B cell (primary cell): Measurements from ENCODE around the gene ZBTB32. TPM values are rescaled to one million over a fixed set of nuclear protein-coding genes. Genes with fewer than 3 reads are reported as not detected.

Experiments
- ATAC-seq: fragments of 200-7000 bp; cut with Tn5 transposase; one replicate; pipeline ENCODE4 v1.10.0; 2021; ENCODE audit warnings: low read depth, mild to moderate bottlenecking, moderate number of reproducible peaks, moderate library complexity
- CTCF ChIA-PET: fragments of 350-600 bp; sonication (Branson Sonifier 250); formaldehyde crosslinking; loops from one replicate; lab custom pipeline; 2021; ENCODE audit warnings: antibody characterized with exemption, inconsistent platforms; lab: Charles Lee
- POLR2A ChIA-PET: fragments of 350-600 bp; sonication (Branson Sonifier 250); formaldehyde crosslinking; loops from one replicate; lab custom pipeline; 2021; ENCODE audit warnings: antibody characterized with exemption; lab: Charles Lee
- DNase-seq: peaks from one replicate; pipeline ENCODE4 v3.0.0; 2013
- H2AFZ ChIP-seq: 2 replicates; pipeline ENCODE4 v1.6.1; 2012; ENCODE audit warnings: mild to moderate bottlenecking, low read depth, low read length; ENCODE audit not compliant: insufficient read depth, poor library complexity, severe bottlenecking
- H3K27ac ChIP-seq, 2 donors: 1 replicate in 1 of 2; 2 replicates in 1 of 2; pipeline ENCODE4 v1.5.1; 2012 to 2013; ENCODE audit warnings: low read length in 2 of 2, mild to moderate bottlenecking in 2 of 2, moderate library complexity in 1 of 2
- H3K27me3 ChIP-seq, 4 experiments: fragments of 200-600 bp in 1 of 4; sonication (generic) in 1 of 4; replicated peaks in 1 of 4; 1 replicate in 2 of 4; 2 replicates in 2 of 4; pipeline versions ENCODE4 v1.6.1 to v1.7.0; 2013 to 2016; ENCODE audit warnings: low read length in 3 of 4, mild to moderate bottlenecking in 2 of 4, mixed read lengths in 1 of 4, moderate library complexity in 1 of 4; ENCODE audit not compliant: insufficient read depth in 4 of 4, control insufficient read depth in 3 of 4; ENCODE audit errors: control extremely low read depth in 1 of 4
- H3K36me3 ChIP-seq, 2 experiments: replicated peaks in 1 of 2; 1 replicate in 1 of 2; 2 replicates in 1 of 2; pipeline versions ENCODE4 v1.6.1 to v1.7.1; 2013; ENCODE audit warnings: low read length in 1 of 2; ENCODE audit not compliant: insufficient read depth in 2 of 2, control insufficient read depth in 1 of 2; ENCODE audit errors: control extremely low read depth in 1 of 2, extremely low read depth in 1 of 2
- H3K4me1 ChIP-seq, 2 donors: fragments of 200-600 bp in 1 of 2; sonication (generic) in 1 of 2; 1 replicate in 1 of 2; 2 replicates in 1 of 2; pipeline versions ENCODE4 v1.5.1 to v1.6.1; 2013 to 2017; ENCODE audit warnings: low read length in 2 of 2; ENCODE audit not compliant: control insufficient read depth in 2 of 2, insufficient read depth in 2 of 2
- H3K4me2 ChIP-seq: replicated peaks from 2 replicates; pipeline ENCODE3; 2012; ENCODE audit warnings: mild to moderate bottlenecking, low read depth, low read length; ENCODE audit not compliant: poor library complexity, severe bottlenecking
- H3K4me3 ChIP-seq, 5 experiments: fragments of 200-600 bp in 1 of 5; sonication (generic) in 1 of 5; 1 replicate in 3 of 5; 2 replicates in 2 of 5; pipeline versions ENCODE4 v1.5.1 to v1.7.0; 2011 to 2016; ENCODE audit warnings: low read length in 4 of 5, mild to moderate bottlenecking in 4 of 5, low read depth in 2 of 5, control low read depth in 1 of 5, moderate library complexity in 1 of 5; ENCODE audit not compliant: insufficient read depth in 1 of 5; ENCODE audit errors: control extremely low read depth in 1 of 5, extremely low read depth in 1 of 5
- H3K79me2 ChIP-seq: fragments of 200-600 bp; sonication (generic); one replicate; pipeline ENCODE4 v1.6.0; 2016; ENCODE audit warnings: low read length; ENCODE audit not compliant: control insufficient read depth, insufficient read depth
- H3K9ac ChIP-seq: fragments of 200-600 bp; sonication (generic); 2 replicates; pipeline ENCODE4 v1.6.1; 2017; ENCODE audit warnings: mild to moderate bottlenecking, low read length, moderate library complexity
- H3K9me3 ChIP-seq, 3 donors: one replicate each; pipeline versions ENCODE4 v1.6.1 to v1.7.1; 2013; ENCODE audit warnings: low read length in 2 of 3; ENCODE audit not compliant: control insufficient read depth in 2 of 3, insufficient read depth in 1 of 3; ENCODE audit errors: control extremely low read depth in 1 of 3
- H4K20me1 ChIP-seq: 2 replicates; pipeline ENCODE4 v1.6.0; 2012; ENCODE audit warnings: mild to moderate bottlenecking, low read length; ENCODE audit not compliant: insufficient read depth, control insufficient read depth, poor library complexity, severe bottlenecking
- H3K27ac Mint-ChIP-seq: one replicate; pipeline ENCODE4 v1.8.0; 2021; ENCODE audit warnings: mixed read lengths
- H3K27me3 Mint-ChIP-seq: one replicate; pipeline ENCODE4 v1.8.0; 2021; ENCODE audit warnings: mixed read lengths
- H3K4me1 Mint-ChIP-seq: one replicate; pipeline ENCODE4 v1.8.0; 2021; ENCODE audit warnings: mixed read lengths
- H3K4me3 Mint-ChIP-seq: one replicate; pipeline ENCODE4 v1.8.0; 2021; ENCODE audit warnings: mixed read lengths
- H3K9me3 Mint-ChIP-seq: one replicate; pipeline ENCODE4 v1.8.0; 2022; ENCODE audit warnings: mixed read lengths; ENCODE audit not compliant: insufficient read depth
- CTCF ChIP-seq: fragments of 200-600 bp; IDR thresholded peaks from one replicate; pipeline ENCODE4 v1.8.0; 2022; ENCODE audit warnings: antibody characterized with exemption, mild to moderate bottlenecking
- EZH2 ChIP-seq: IDR thresholded peaks from 2 replicates; pipeline ENCODE4 v1.6.1; 2012; ENCODE audit warnings: borderline replicate concordance, low read depth, mild to moderate bottlenecking, moderate library complexity, low read length; ENCODE audit not compliant: insufficient read depth, poor library complexity, severe bottlenecking
- WGBS: methylation state at CpG from one replicate; pipeline ENCODE4 v1.1.5; 2013; ENCODE audit warnings: missing lambda C conversion rate; ENCODE audit not compliant: insufficient coverage; 5-methylcytosine and 5-hydroxymethylcytosine counted together
- intact Hi-C: fragments of 100-400 bp; cut with micrococcal nuclease; formaldehyde crosslinking; loops from one replicate; pipeline ENCODE4 v1.10.0; 2022
- polyA plus RNA-seq: library from polyadenylated mRNA; depleted of rRNA; stranded (reverse); fragments of >200 nt; gene quantifications from 2 replicates; pipeline ENCODE4 v1.2.3, GENCODE V29; 2012
- total RNA-seq, 2 donors: library from RNA; stranded (reverse); fragments of 120-200 nt in 1 of 2; gene quantifications; 1 replicate in 1 of 2; 2 replicates in 1 of 2; pipeline versions ENCODE4 v1.2.3 to v1.2.4, GENCODE V29; 2013 to 2022

Gene ZBTB32
- total and polyA plus RNA-seq, 2 donors (not counting 1 experiment from before 2014, with no cell fraction given), result 18.9 to 28.1 TPM

DNA sequence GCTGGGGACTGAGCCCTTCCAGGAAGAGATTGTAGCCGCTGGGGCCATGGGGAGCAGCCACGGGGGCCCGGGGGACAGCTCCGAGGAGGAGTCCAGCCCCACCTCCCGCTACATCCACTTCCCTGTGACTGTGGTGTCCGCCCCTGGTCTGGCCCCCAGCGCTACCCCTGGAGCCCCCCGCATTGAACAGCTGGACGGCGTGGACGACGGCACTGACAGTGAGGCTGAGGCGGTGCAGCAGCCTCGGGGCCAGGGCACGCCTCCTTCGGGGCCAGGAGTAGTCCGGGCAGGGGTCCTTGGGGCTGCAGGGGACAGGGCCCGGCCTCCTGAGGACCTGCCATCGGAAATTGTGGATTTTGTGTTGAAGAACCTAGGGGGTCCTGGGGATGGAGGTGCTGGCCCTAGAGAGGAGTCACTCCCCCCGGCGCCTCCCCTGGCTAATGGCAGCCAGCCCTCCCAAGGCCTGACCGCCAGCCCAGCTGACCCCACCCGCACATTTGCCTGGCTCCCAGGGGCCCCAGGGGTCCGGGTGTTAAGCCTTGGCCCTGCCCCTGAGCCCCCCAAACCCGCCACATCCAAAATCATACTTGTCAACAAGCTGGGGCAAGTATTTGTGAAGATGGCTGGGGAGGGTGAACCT is 28.3 kb downstream of the ZBTB32 start:
- 100% methylated on average over 22 of the region's 25 CpGs for WGBS
- ChIA-PET CTCF (interaction anchor here (1.0 kb wide), 1 partner anchor 8 kb away, joined by 4 read pairs; no protein-coding TSS in a partner anchor), POLR2A (interaction anchor here (0.7 kb wide), 1 partner anchor 8 kb away, joined by 3 read pairs; no protein-coding TSS in a partner anchor)
- H3K4me3 Mint-ChIP-seq, result no peak overlapping the region
- TF ChIP-seq CTCF (no peak), EZH2 (no peak)
- H3K9me3 ChIP-seq, result no peaks in the 10 kb centered on the region
- H3K27me3 ChIP-seq, result no peaks in the 10 kb centered on the region
- intact Hi-C loops, result no loop called here
- H3K9me3 Mint-ChIP-seq, result no peaks in the 10 kb centered on the region
- no peak overlapping the region for H3K9ac ChIP-seq
- peaks cover 42% of the 10 kb centered on the region for H3K79me2 ChIP-seq
- no peak overlapping the region for H2AFZ ChIP-seq
- no peaks in the 10 kb centered on the region for H3K27me3 Mint-ChIP-seq
- peaks cover 5 to 82% of the 10 kb centered on the region in 2 experiments for H3K36me3 ChIP-seq
- peaks cover 19% of the 10 kb centered on the region for H3K4me1 Mint-ChIP-seq
- no peak overlapping the region for H3K27ac ChIP-seq
- DNase-seq (no peak), ATAC-seq (no peak)
- peaks cover 7 to 13% of the 10 kb centered on the region in 2 donors for H3K4me1 ChIP-seq
- no peak overlapping the region for H3K27ac Mint-ChIP-seq
- H3K4me2 ChIP-seq, result no peak overlapping the region
- H4K20me1 ChIP-seq, result peaks cover 42% of the 10 kb centered on the region
- no peak overlapping the region for H3K4me3 ChIP-seq
